22Rv1 (cell line): Measurements from ENCODE around the gene YAP1.

Experiments used
- ZFX ChIP-seq: fragments of 450-650 bp; IDR thresholded peaks from 2 replicates; pipeline ENCODE4 v1.6.1; 2017; ENCODE audit warnings: antibody characterized with exemption, borderline replicate concordance
- TF ChIP-seq, protein P1 (sequence below): fragments of 450-650 bp; IDR thresholded peaks from 2 replicates; pipeline ENCODE4 v1.5.1; 2017; ENCODE audit warnings: mild to moderate bottlenecking

GRCh38 chr11:102062106-102062505 is 48.1 kb upstream of the YAP1 start:
- TF ChIP-seq, protein P1, sequence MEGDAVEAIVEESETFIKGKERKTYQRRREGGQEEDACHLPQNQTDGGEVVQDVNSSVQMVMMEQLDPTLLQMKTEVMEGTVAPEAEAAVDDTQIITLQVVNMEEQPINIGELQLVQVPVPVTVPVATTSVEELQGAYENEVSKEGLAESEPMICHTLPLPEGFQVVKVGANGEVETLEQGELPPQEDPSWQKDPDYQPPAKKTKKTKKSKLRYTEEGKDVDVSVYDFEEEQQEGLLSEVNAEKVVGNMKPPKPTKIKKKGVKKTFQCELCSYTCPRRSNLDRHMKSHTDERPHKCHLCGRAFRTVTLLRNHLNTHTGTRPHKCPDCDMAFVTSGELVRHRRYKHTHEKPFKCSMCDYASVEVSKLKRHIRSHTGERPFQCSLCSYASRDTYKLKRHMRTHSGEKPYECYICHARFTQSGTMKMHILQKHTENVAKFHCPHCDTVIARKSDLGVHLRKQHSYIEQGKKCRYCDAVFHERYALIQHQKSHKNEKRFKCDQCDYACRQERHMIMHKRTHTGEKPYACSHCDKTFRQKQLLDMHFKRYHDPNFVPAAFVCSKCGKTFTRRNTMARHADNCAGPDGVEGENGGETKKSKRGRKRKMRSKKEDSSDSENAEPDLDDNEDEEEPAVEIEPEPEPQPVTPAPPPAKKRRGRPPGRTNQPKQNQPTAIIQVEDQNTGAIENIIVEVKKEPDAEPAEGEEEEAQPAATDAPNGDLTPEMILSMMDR = no peak
- TF ChIP-seq ZFX = no peak
